GM18505 (cell line): ENCODE measurements around the gene ADRA2C.

ENCODE experiments used
- ATAC-seq: cut with Tn5 transposase; IDR thresholded peaks from one replicate; pipeline ENCODE4 v1.9.1; 2021; ENCODE audit not compliant: unreplicated experiment
- POLR2A ChIP-seq: IDR thresholded peaks from 4 replicates; pipeline ENCODE4 v1.6.1; 2011; ENCODE audit warnings: borderline replicate concordance; ENCODE audit not compliant: insufficient read depth, insufficient read length; ENCODE audit errors: extremely low read depth

ADRA2C gene

GRCh38 chr4:3793545-3793944 is 27.4 kb downstream of the ADRA2C start:
- no peak for ATAC-seq

GRCh38 chr4:3796960-3797359 is 30.8 kb downstream of the ADRA2C start:
- ATAC-seq: no peak
- TF ChIP-seq POLR2A: no peak

More at GRCh38 chr4:3793545-3793944, 27.4 kb downstream of the ADRA2C start:
- TF ChIP-seq POLR2A: no peak

- no peak for TF ChIP-seq POLR2A
- no peak for ATAC-seq
Observed at GRCh38 chr4:3797831-3798790, 31.9 kb downstream of the ADRA2C start.

GRCh38 chr4:3799496-3799895 is 33.3 kb downstream of the ADRA2C start:
- ATAC-seq: no peak
- no peak for TF ChIP-seq POLR2A

- no peak for ATAC-seq
- TF ChIP-seq POLR2A: no peak
Observed at GRCh38 chr4:3800351-3800750, 34.2 kb downstream of the ADRA2C start.

- no peak for TF ChIP-seq POLR2A
- ATAC-seq: no peak
Observed at GRCh38 chr4:3801521-3801920, 35.3 kb downstream of the ADRA2C start.

GRCh38 chr4:3801931-3802550 is 35.9 kb downstream of the ADRA2C start:
- TF ChIP-seq POLR2A: no peak
- ATAC-seq: no peak

GRCh38 chr4:3802571-3803474 is 36.6 kb downstream of the ADRA2C start:
- TF ChIP-seq POLR2A: no peak
- no peak for ATAC-seq

- TF ChIP-seq POLR2A: no peak
- ATAC-seq: no peak
Observed at GRCh38 chr4:3803475-3803847, 37.3 kb downstream of the ADRA2C start.

GRCh38 chr4:3803946-3804345 is 37.8 kb downstream of the ADRA2C start:
- no peak for TF ChIP-seq POLR2A
- ATAC-seq: no peak

- ATAC-seq: no peak
- no peak for TF ChIP-seq POLR2A
Observed at GRCh38 chr4:3805026-3805425, 38.8 kb downstream of the ADRA2C start.

GRCh38 chr4:3805731-3806130 is 39.5 kb downstream of the ADRA2C start:
- no peak for ATAC-seq
- TF ChIP-seq POLR2A: no peak

GRCh38 chr4:3807311-3807710 is 41.1 kb downstream of the ADRA2C start:
- ATAC-seq: no peak
- TF ChIP-seq POLR2A: no peak
